H1 (cell line): ENCODE data around the gene ARG2. TPM values are rescaled to one million over a fixed set of nuclear protein-coding genes. Genes with fewer than 3 reads are reported as not detected.

Experiments
- CTCF ChIA-PET: fragments of 300-600 bp; sonication (Branson Sonifier 250); formaldehyde crosslinking; loops from one replicate; lab custom pipeline; 2021; ENCODE audit not compliant: partially characterized antibody; lab: Charles Lee
- POLR2A ChIA-PET: fragments of 300-600 bp; sonication (Branson Sonifier 250); formaldehyde crosslinking; loops from one replicate; lab custom pipeline; 2021; ENCODE audit warnings: inconsistent platforms; ENCODE audit not compliant: partially characterized antibody; lab: Charles Lee
- DNase-seq, 2 experiments: peaks; one replicate each; pipeline versions ENCODE4 v3.0.0 to v3.0.0-alpha.2; 2010 to 2022; ENCODE audit warnings: low spot score in 2 of 2, low read depth in 1 of 2, mixed read lengths in 1 of 2
- FAIRE-seq: peaks from 2 replicates; lab custom pipeline; 2011; peaks lifted over from hg19 to GRCh38; lab: Jason Lieb, UNC
- H2AFZ ChIP-seq: 2 replicates; pipeline ENCODE4 v1.8.1; 2012; ENCODE audit warnings: low read length, inconsistent platforms
- H2AK5ac ChIP-seq: 2 replicates; pipeline ENCODE4 v1.6.1; 2013; ENCODE audit warnings: low read depth, low read length
- H2BK120ac ChIP-seq: replicated peaks from 2 replicates; pipeline ENCODE3; 2013; ENCODE audit warnings: low read depth, low read length, inconsistent platforms
- H2BK12ac ChIP-seq: 2 replicates; pipeline ENCODE4 v1.6.1; 2013; ENCODE audit warnings: low read depth, low read length
- H2BK15ac ChIP-seq: 2 replicates; pipeline ENCODE4 v1.6.1; 2013; ENCODE audit warnings: low read length
- H2BK20ac ChIP-seq: 2 replicates; pipeline ENCODE4 v1.6.1; 2013; ENCODE audit warnings: low read length
- H2BK5ac ChIP-seq: 2 replicates; pipeline ENCODE4 v1.6.1; 2013; ENCODE audit warnings: low read depth, low read length
- H3K14ac ChIP-seq: 2 replicates; pipeline ENCODE4 v1.6.1; 2013; ENCODE audit warnings: inconsistent platforms; ENCODE audit not compliant: insufficient read length
- H3K18ac ChIP-seq: 2 replicates; pipeline ENCODE4 v1.6.1; 2013; ENCODE audit warnings: low read length; ENCODE audit errors: extremely low read depth
- H3K23ac ChIP-seq: 2 replicates; pipeline ENCODE4 v1.6.1; 2013; ENCODE audit warnings: inconsistent platforms; ENCODE audit not compliant: insufficient read length
- H3K23me2 ChIP-seq: 2 replicates; pipeline ENCODE4 v1.6.1; 2013; ENCODE audit warnings: low read depth, low read length
- H3K27ac ChIP-seq: 2 replicates; pipeline ENCODE4 v1.6.1; 2011; ENCODE audit warnings: low read depth, low read length, inconsistent platforms
- H3K27me3 ChIP-seq, 4 experiments: replicated peaks in 1 of 4; 1 replicate in 1 of 4; 2 replicates in 3 of 4; pipeline versions ENCODE4 v1.6.1 to v1.8.1; 2011 to 2013; ENCODE audit warnings: low read length in 3 of 4, mild to moderate bottlenecking in 3 of 4, inconsistent platforms in 2 of 4, mixed read lengths in 2 of 4, moderate library complexity in 1 of 4; ENCODE audit not compliant: control insufficient read depth in 3 of 4, insufficient read depth in 3 of 4; ENCODE audit errors: extremely low read depth in 1 of 4
- H3K36me3 ChIP-seq, 4 experiments: 2 replicates each; pipeline versions ENCODE4 v1.6.1 to v1.8.1; 2011 to 2013; ENCODE audit warnings: mild to moderate bottlenecking in 4 of 4, low read length in 3 of 4, moderate library complexity in 2 of 4, control low read depth in 1 of 4, inconsistent platforms in 1 of 4; ENCODE audit not compliant: insufficient read depth in 4 of 4, control insufficient read depth in 2 of 4
- H3K4ac ChIP-seq: replicated peaks from 2 replicates; pipeline ENCODE3; 2013; ENCODE audit warnings: low read length, low read depth, mixed read lengths, inconsistent platforms; ENCODE audit not compliant: insufficient read length
- H3K4me1 ChIP-seq, 4 experiments: replicated peaks in 1 of 4; 1 replicate in 1 of 4; 2 replicates in 3 of 4; pipeline versions ENCODE4 v1.6.1 to v1.8.1; 2011 to 2013; ENCODE audit warnings: low read length in 3 of 4, inconsistent platforms in 2 of 4, mixed read lengths in 1 of 4; ENCODE audit not compliant: insufficient read depth in 4 of 4, control insufficient read depth in 3 of 4
- H3K4me2 ChIP-seq, 2 experiments: 2 replicates each; pipeline versions ENCODE4 v1.6.1 to v1.8.1; 2011 to 2013; ENCODE audit warnings: low read depth in 2 of 2, low read length in 2 of 2, control low read depth in 1 of 2, inconsistent platforms in 1 of 2, mild to moderate bottlenecking in 1 of 2; ENCODE audit not compliant: insufficient read depth in 1 of 2
- H3K4me3 ChIP-seq, 4 experiments: fragments of 200-600, 300-600 bp in 1 of 4; sonication (generic), shearing (Covaris generic), sonication (Bioruptor Twin) in 1 of 4; 2 replicates each; pipeline versions ENCODE4 v1.5.1 to v1.8.1; 2011 to 2016; ENCODE audit warnings: low read length in 4 of 4, low read depth in 3 of 4, control low read depth in 2 of 4, inconsistent platforms in 2 of 4, mild to moderate bottlenecking in 2 of 4, mixed read lengths in 1 of 4, moderate library complexity in 1 of 4; ENCODE audit not compliant: insufficient read depth in 2 of 4; ENCODE audit errors: extremely low read depth in 1 of 4
- H3K56ac ChIP-seq: replicated peaks from 2 replicates; pipeline ENCODE3; 2013; ENCODE audit warnings: low read depth, mild to moderate bottlenecking, mixed read lengths, low read length, inconsistent platforms; ENCODE audit not compliant: insufficient read length
- H3K79me1 ChIP-seq: 2 replicates; pipeline ENCODE4 v1.6.1; 2013; ENCODE audit warnings: low read depth, low read length, control low read depth
- H3K79me2 ChIP-seq, 2 experiments: 2 replicates each; pipeline versions ENCODE4 v1.6.1 to v1.8.1; 2012 to 2013; ENCODE audit warnings: low read length in 2 of 2, mild to moderate bottlenecking in 2 of 2, inconsistent platforms in 1 of 2; ENCODE audit not compliant: insufficient read depth in 2 of 2, control insufficient read depth in 1 of 2
- H3K9ac ChIP-seq, 4 experiments: replicated peaks in 1 of 4; 1 replicate in 1 of 4; 2 replicates in 3 of 4; pipeline versions ENCODE4 v1.6.1 to v1.8.1; 2011 to 2013; ENCODE audit warnings: low read depth in 3 of 4, low read length in 3 of 4, control low read depth in 2 of 4, mild to moderate bottlenecking in 2 of 4, moderate library complexity in 2 of 4, inconsistent platforms in 1 of 4; ENCODE audit errors: extremely low read depth in 1 of 4
- H3K9me3 ChIP-seq, 2 experiments: 2 replicates each; pipeline versions ENCODE4 v1.6.1 to v1.8.1; 2012 to 2013; ENCODE audit warnings: mild to moderate bottlenecking in 2 of 2, moderate library complexity in 2 of 2, control low read depth in 1 of 2, inconsistent platforms in 1 of 2, low read depth in 1 of 2, low read length in 1 of 2, mixed read lengths in 1 of 2; ENCODE audit not compliant: insufficient read depth in 2 of 2
- H4K20me1 ChIP-seq, 2 experiments: replicated peaks in 1 of 2; 2 replicates each; pipeline versions ENCODE3 to v1.8.1; 2011 to 2013; ENCODE audit warnings: inconsistent platforms in 2 of 2, low read length in 2 of 2, mild to moderate bottlenecking in 1 of 2; ENCODE audit not compliant: insufficient read depth in 2 of 2, control insufficient read depth in 1 of 2
- H4K5ac ChIP-seq: 2 replicates; pipeline ENCODE4 v1.6.1; 2013; ENCODE audit warnings: low read length, low read depth, mixed read lengths, inconsistent platforms; ENCODE audit not compliant: insufficient read length
- H4K8ac ChIP-seq: 2 replicates; pipeline ENCODE4 v1.8.0; 2013; ENCODE audit warnings: mild to moderate bottlenecking, moderate library complexity, low read length, inconsistent platforms; ENCODE audit not compliant: insufficient read depth; ENCODE audit errors: extremely low read depth
- H4K91ac ChIP-seq: replicated peaks from 2 replicates; pipeline ENCODE3; 2013; ENCODE audit warnings: low read length, mixed read lengths, inconsistent platforms; ENCODE audit not compliant: insufficient read length
- CHD2 ChIP-seq: IDR thresholded peaks from 2 replicates; pipeline ENCODE4 v1.6.1; 2012; ENCODE audit warnings: low read length, improper control_type of control experiment
- GABPA ChIP-seq: IDR thresholded peaks from 2 replicates; pipeline ENCODE4 v1.6.1; 2011; ENCODE audit warnings: mild to moderate bottlenecking, low read length, moderate library complexity, borderline replicate concordance; ENCODE audit not compliant: insufficient read depth
- KDM5A ChIP-seq: fragments of 200-600 bp; IDR thresholded peaks from 2 replicates; pipeline ENCODE4 v1.7.1; 2012; ENCODE audit warnings: mild to moderate bottlenecking, low read length, inconsistent platforms, mixed read lengths
- WGBS, 2 experiments: shearing (Covaris generic) in 1 of 2; methylation state at CpG; one replicate each; pipeline versions ENCODE4 v1.1.6 to v1.1.7; 2013 to 2015; ENCODE audit warnings: low lambda C conversion rate in 2 of 2, mixed read lengths in 2 of 2, inconsistent platforms in 1 of 2, low coverage in 1 of 2, missing lambda C conversion rate in 1 of 2; ENCODE audit not compliant: insufficient replicate concordance in 2 of 2, insufficient coverage in 1 of 2, insufficient read length in 1 of 2; ENCODE audit errors: extremely low coverage in 1 of 2, missing lambda C conversion rate in 1 of 2; 5-methylcytosine and 5-hydroxymethylcytosine counted together
- polyA plus RNA-seq, 7 experiments: library from polyadenylated mRNA; depleted of rRNA in 3 of 7; stranded (reverse) in 5 of 7; unstranded in 2 of 7; fragments of >200 nt in 5 of 7; fragments of 200-250 nt in 2 of 7; gene quantifications; 1 replicate in 5 of 7; 2 replicates in 1 of 7; 4 replicates in 1 of 7; pipeline versions ENCODE4 v1.2.1 to v1.2.3, GENCODE V29; 2011 to 2013; ENCODE audit warnings: missing spikeins in 2 of 7, mixed read lengths in 2 of 7
- total RNA-seq: library from RNA; stranded (reverse); fragmentation: NEBNext Ultra II Directional; extraction: Animal tissue kit (Norgen Biotek cat#: 25700); gene quantifications from 2 replicates; pipeline ENCODE4 v1.2.1, GENCODE V29; 2021

ARG2 gene
- total and polyA plus RNA-seq, 2 of the 8 experiments (the other 6 are each of a cell fraction or from before 2014, with no cell fraction given) = 49.9 to 59.1 TPM

DNA sequence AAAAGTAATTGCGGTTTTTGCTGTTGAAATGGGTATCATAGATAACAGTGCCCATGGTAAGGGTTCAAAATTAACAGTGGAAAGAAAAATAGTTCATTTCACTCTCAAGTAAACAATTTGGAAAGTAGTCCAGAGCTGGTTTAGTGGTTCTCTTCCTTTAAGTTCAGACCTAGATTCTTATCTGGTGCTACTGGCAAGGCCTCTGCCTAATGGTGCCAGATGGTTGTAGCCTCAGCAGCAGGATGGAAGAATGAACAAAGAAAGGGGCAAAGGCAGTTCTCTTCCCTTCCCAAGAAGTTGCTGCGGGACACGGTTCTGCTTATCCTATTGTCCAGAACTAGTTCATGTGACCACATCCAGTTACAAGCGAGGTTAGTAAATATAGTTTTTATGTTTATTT is 10.5 kb downstream of the ARG2 start:
- no peak overlapping the region for H4K5ac ChIP-seq
- H3K4me2 ChIP-seq = no peak overlapping the region
- 86% methylated on average over 4 of the region's 4 CpGs; no CpG with 5 or more reads in 1 of the 2 experiments for WGBS, 2 experiments
- no peak overlapping the region for H2AK5ac ChIP-seq
- H3K9ac ChIP-seq = no peak overlapping the region
- H2BK120ac ChIP-seq = no peak overlapping the region
- ChIA-PET POLR2A (interaction anchor here (3.0 kb wide), 1 partner anchor 10 kb away, joined by 11 read pairs; the partner anchor contains the start of gene ARG2), CTCF (interaction anchor here (1.0 to 1.5 kb wide), 3 partner anchors 10 to 44 kb away, joined by 3 to 5 read pairs (median 3); no protein-coding TSS in a partner anchor)
- no peak overlapping the region for H3K27ac ChIP-seq
- no peak overlapping the region for H3K18ac ChIP-seq
- no peaks in the 10 kb centered on the region for H3K9me3 ChIP-seq
- H3K4me1 ChIP-seq = no peaks in the 10 kb centered on the region
- no peak overlapping the region for H2BK20ac ChIP-seq
- peaks cover 0 to 3% of the 10 kb centered on the region in 2 experiments for H4K20me1 ChIP-seq
- no peaks in the 10 kb centered on the region for H3K27me3 ChIP-seq
- DNase-seq (no peak), FAIRE-seq (no peak)
- H2BK15ac ChIP-seq = no peak overlapping the region
- H3K4ac ChIP-seq = no peak overlapping the region
- no peaks in the 10 kb centered on the region for H3K79me2 ChIP-seq
- no peak for TF ChIP-seq CHD2
- no peak for TF ChIP-seq KDM5A
- TF ChIP-seq GABPA = no peak
- no peaks in the 10 kb centered on the region for H3K23me2 ChIP-seq
- H3K56ac ChIP-seq = no peak overlapping the region
- H4K8ac ChIP-seq = no peak overlapping the region
- H2BK5ac ChIP-seq = no peak overlapping the region
- no peaks in the 10 kb centered on the region; a peak in 1 of 8 replicates for H3K36me3 ChIP-seq
- H2AFZ ChIP-seq = no peak overlapping the region
- H3K23ac ChIP-seq = no peak overlapping the region
- H4K91ac ChIP-seq = no peak overlapping the region
- no peaks in the 10 kb centered on the region; the same call in 1 of the 2 replicates for H3K79me1 ChIP-seq
- H3K14ac ChIP-seq = no peak overlapping the region
- H2BK12ac ChIP-seq = no peak overlapping the region
- no peak overlapping the region for H3K4me3 ChIP-seq
